ENCODE data around the gene TRIP12. TPM values are rescaled to one million over a fixed set of nuclear protein-coding genes. Genes with fewer than 3 reads are reported as not detected.

TRIP12 gene
- total and polyA plus RNA-seq, 2 of the 13 experiments (the other 11 are each of a cell fraction or from before 2014, with no cell fraction given), result 72.1 to 153 TPM

GRCh38 chr2:229917793-229918192, 4.0 kb downstream of the TRIP12 start (continued):
- TF ChIP-seq, protein P1, sequence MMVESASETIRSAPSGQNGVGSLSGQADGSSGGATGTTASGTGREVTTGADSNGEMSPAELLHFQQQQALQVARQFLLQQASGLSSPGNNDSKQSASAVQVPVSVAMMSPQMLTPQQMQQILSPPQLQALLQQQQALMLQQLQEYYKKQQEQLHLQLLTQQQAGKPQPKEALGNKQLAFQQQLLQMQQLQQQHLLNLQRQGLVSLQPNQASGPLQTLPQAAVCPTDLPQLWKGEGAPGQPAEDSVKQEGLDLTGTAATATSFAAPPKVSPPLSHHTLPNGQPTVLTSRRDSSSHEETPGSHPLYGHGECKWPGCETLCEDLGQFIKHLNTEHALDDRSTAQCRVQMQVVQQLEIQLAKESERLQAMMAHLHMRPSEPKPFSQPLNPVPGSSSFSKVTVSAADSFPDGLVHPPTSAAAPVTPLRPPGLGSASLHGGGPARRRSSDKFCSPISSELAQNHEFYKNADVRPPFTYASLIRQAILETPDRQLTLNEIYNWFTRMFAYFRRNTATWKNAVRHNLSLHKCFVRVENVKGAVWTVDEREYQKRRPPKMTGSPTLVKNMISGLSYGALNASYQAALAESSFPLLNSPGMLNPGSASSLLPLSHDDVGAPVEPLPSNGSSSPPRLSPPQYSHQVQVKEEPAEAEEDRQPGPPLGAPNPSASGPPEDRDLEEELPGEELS (CRISPR knock-in tag; IDR thresholded peaks at IDR 0.05), result no peak
- no peak for TF ChIP-seq MYNN (CRISPR knock-in tag; IDR thresholded peaks at IDR 0.05; ENCODE audit: low read depth)
- TF ChIP-seq FOXO4 (CRISPR knock-in tag; conservative IDR thresholded peaks at IDR 0.05), result 0 out of 2 replicates have a peak, but pooled peaks have one; percentile 62
- TF ChIP-seq THAP8 (CRISPR knock-in tag; IDR thresholded peaks at IDR 0.05; ENCODE audit: borderline replicate concordance), result no peak

DNA sequence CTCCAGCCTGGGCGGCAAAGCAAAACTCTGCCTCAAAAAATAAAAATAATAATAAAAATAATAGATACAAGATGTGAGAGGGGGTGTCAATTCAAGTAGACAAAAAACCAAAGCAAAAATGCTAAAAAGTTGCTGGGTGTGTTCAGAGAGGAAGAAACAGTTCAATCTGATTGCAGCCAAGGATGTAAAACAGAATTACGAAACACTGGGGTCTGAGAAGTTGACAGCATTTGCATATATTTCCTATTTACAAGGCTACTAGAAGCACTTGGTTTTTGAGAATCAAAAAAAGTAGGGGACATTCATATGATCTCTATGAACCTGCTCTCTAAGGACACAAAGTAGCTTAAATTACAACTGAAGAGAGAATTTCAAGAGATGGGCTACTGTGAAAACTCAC, 7.6 kb downstream of the TRIP12 start:
- peaks cover 72% of the 10 kb centered on the region for H4K20me1 ChIP-seq (ENCODE audit: insufficient read depth, low read length)
- no TSS peak for BruUV-seq (replicated peaks)

More for the DNA sequence above, 7.6 kb downstream of the TRIP12 start:
- Histone ChIP-seq H3K4me2 (ENCODE audit: low read depth, low read length) (no peak overlapping the region), H3K4me1 (ENCODE audit: insufficient read depth, low read length) (peaks cover 73% of the 10 kb centered on the region), H3K27me3 (ENCODE audit: control insufficient read depth in 1 of 2, insufficient read depth in 2 of 2, low read length in 2 of 2) (no peaks in the 10 kb centered on the region), H3K36me3 (replicated peaks in 1 of 2; ENCODE audit: control insufficient read depth in 1 of 2, insufficient read depth in 2 of 2, low read length in 2 of 2) (peaks cover 5 to 17% of the 10 kb centered on the region in 2 experiments; a peak in 4 of 5 replicates), H3K27ac (ENCODE audit: extremely low read length, insufficient read depth, low read length) (no peak overlapping the region), H2AFZ (ENCODE audit: low read length) (no peak overlapping the region), H3K9ac (ENCODE audit: insufficient read depth, low read depth, low read length) (no peak overlapping the region), H3K4me3 (replicated peaks in 1 of 3; ENCODE audit: insufficient read depth in 1 of 3, low read depth in 2 of 3, low read length in 3 of 3) (no peak overlapping the region), H3K79me2 (ENCODE audit: insufficient read depth, low read length) (peaks cover 99% of the 10 kb centered on the region), H3K9me3 (ENCODE audit: low read length) (no peaks in the 10 kb centered on the region)
- in situ Hi-C loops (cut with HindIII; ENCODE audit: extremely low pct_ligation_motif_present, low pct_unique_long_range_greater_than_20kb) (no loop called here), intact Hi-C loops (cut with micrococcal nuclease; ENCODE audit: unreplicated experiment) (no loop called here)
- POLR2A ChIA-PET, result no interaction called here
- no peak for FAIRE-seq
- DNase-seq (ENCODE audit: low spot score), result no peak
- ATAC-seq, result no peak
- TF ChIP-seq HDAC6 (IDR thresholded peaks at IDR 0.05; ENCODE audit: low read depth, low read length), result no peak
- TF ChIP-seq CEBPB (IDR thresholded peaks at IDR 0.05; ENCODE audit: borderline replicate concordance, low read depth, low read length), result peak; percentile 13; the same call in 1 of the 2 replicates
- CTCF ChIA-PET (ENCODE audit: low intra/inter-chr PET ratio, low total read pairs), result no interaction called here
- WGBS (ENCODE audit: low lambda C conversion rate), result 100% methylated on average over 2 of the region's 2 CpGs
